Endothelial cell of umbilical vein (primary cell): ENCODE data around the gene CEP85L.

ENCODE experiments used
- CTCF ChIP-seq, 2 donors: IDR thresholded peaks; 1 replicate in 1 of 2; 2 replicates in 1 of 2; pipeline ENCODE4 v1.5.1; 2011; ENCODE audit warnings: low read length in 2 of 2, mild to moderate bottlenecking in 2 of 2, moderate library complexity in 2 of 2, control low read depth in 1 of 2, inconsistent platforms in 1 of 2, low read depth in 1 of 2; ENCODE audit not compliant: insufficient read depth in 1 of 2; ENCODE audit errors: extremely low read depth in 1 of 2
- JUN ChIP-seq: IDR thresholded peaks from 2 replicates; pipeline ENCODE4 v1.6.1; 2011; ENCODE audit warnings: borderline replicate concordance, low read depth; ENCODE audit not compliant: insufficient read length, insufficient read depth
- MAX ChIP-seq: IDR thresholded peaks from 2 replicates; pipeline ENCODE4 v1.6.1; 2011; ENCODE audit not compliant: insufficient read depth, insufficient read length

- TF ChIP-seq CTCF (IDR thresholded peaks at IDR 0.05; ENCODE audit: extremely low read depth in 1 of 2, insufficient read depth in 1 of 2, low read depth in 1 of 2, low read length in 2 of 2) (no peak), JUN (no peak), MAX (no peak)
Observed at GRCh38 chr6:118674772-118675171, 23.4 kb upstream of the CEP85L start.
